Caco-2 (cell line): ENCODE data around the gene ADGRL3. TPM values are rescaled to one million over a fixed set of nuclear protein-coding genes. Genes with fewer than 3 reads are reported as not detected.

ENCODE experiments used
- BruUV-seq: library from RNA; stranded (reverse); fragments of 400-500 nt; replicated peaks from 2 replicates; lab custom pipeline; 2021; lab: Mats Ljungman, UMichigan
- CTCF ChIA-PET: fragments of 300-600 bp; sonication (Branson Sonifier 250); formaldehyde crosslinking; loops from one replicate; lab custom pipeline; 2022; ENCODE audit warnings: antibody characterized with exemption; lab: Charles Lee
- POLR2A ChIA-PET: fragments of 300-600 bp; sonication (Branson Sonifier 250); formaldehyde crosslinking; loops from one replicate; lab custom pipeline; 2022; ENCODE audit warnings: antibody characterized with exemption; lab: Charles Lee
- DNase-seq, 2 experiments: peaks; one replicate each; pipeline versions ENCODE4 v3.0.0 to v3.0.0-alpha.2; 2020 to 2022
- H3K27me3 ChIP-seq: replicated peaks from 2 replicates; pipeline ENCODE4 v1.6.0; 2011; ENCODE audit warnings: low read length; ENCODE audit not compliant: control insufficient read depth, insufficient read depth
- H3K36me3 ChIP-seq: 2 replicates; pipeline ENCODE4 v1.5.1; 2011; ENCODE audit warnings: low read length; ENCODE audit not compliant: control insufficient read depth, insufficient read depth
- H3K4me1 ChIP-seq: fragments of 250-450 bp; sonication (Bioruptor Pico); 2 replicates; pipeline ENCODE4 v1.5.1; 2020; ENCODE audit warnings: mild to moderate bottlenecking
- H3K4me3 ChIP-seq: 2 replicates; pipeline ENCODE4 v1.5.1; 2011; ENCODE audit warnings: low read depth, mild to moderate bottlenecking, control low read depth, low read length
- H3K9me3 ChIP-seq: fragments of 250-450 bp; sonication (Bioruptor Pico); 2 replicates; pipeline ENCODE4 v1.5.1; 2020; ENCODE audit warnings: mild to moderate bottlenecking, moderate library complexity
- H3K27ac Mint-ChIP-seq: one replicate; pipeline ENCODE4 v1.8.0; 2022; ENCODE audit warnings: mixed read lengths; ENCODE audit not compliant: unreplicated experiment
- H3K27me3 Mint-ChIP-seq: one replicate; pipeline ENCODE4 v1.8.0; 2022; ENCODE audit warnings: mixed read lengths; ENCODE audit not compliant: insufficient read depth, unreplicated experiment
- H3K36me3 Mint-ChIP-seq: one replicate; pipeline ENCODE4 v1.8.0; 2022; ENCODE audit warnings: mild to moderate bottlenecking, mixed read lengths; ENCODE audit not compliant: insufficient read depth, unreplicated experiment
- H3K4me1 Mint-ChIP-seq: one replicate; pipeline ENCODE4 v1.8.0; 2022; ENCODE audit warnings: low read depth, mixed read lengths; ENCODE audit not compliant: unreplicated experiment
- H3K4me3 Mint-ChIP-seq: one replicate; pipeline ENCODE4 v1.8.0; 2022; ENCODE audit warnings: mild to moderate bottlenecking, moderate library complexity, mixed read lengths; ENCODE audit not compliant: unreplicated experiment
- H3K9me3 Mint-ChIP-seq: one replicate; pipeline ENCODE4 v1.8.0; 2022; ENCODE audit warnings: mixed read lengths; ENCODE audit not compliant: unreplicated experiment
- intact Hi-C: fragments of 100-400 bp; cut with micrococcal nuclease; formaldehyde crosslinking; loops from one replicate; pipeline ENCODE4 v1.10.0; 2022; ENCODE audit not compliant: unreplicated experiment
- total RNA-seq: library from RNA; stranded (reverse); gene quantifications from 2 replicates; pipeline ENCODE4 v1.2.3, GENCODE V29; 2022
- TF ChIP-seq, protein P1 (sequence below), 2 experiments: fragments of 200-600 bp in 1 of 2; IDR thresholded peaks; 1 replicate in 1 of 2; 2 replicates in 1 of 2; pipeline versions ENCODE4 v1.5.1 to v1.8.0; 2011 to 2022; ENCODE audit warnings: antibody characterized with exemption in 1 of 2, control low read depth in 1 of 2, inconsistent platforms in 1 of 2, low read depth in 1 of 2, low read length in 1 of 2, mild to moderate bottlenecking in 1 of 2, moderate library complexity in 1 of 2; ENCODE audit not compliant: insufficient read depth in 1 of 2, severe bottlenecking in 1 of 2, unreplicated experiment in 1 of 2

The ADGRL3 gene
- total RNA-seq, 1 experiment from 2014 or later, result 1.5 TPM

DNA sequence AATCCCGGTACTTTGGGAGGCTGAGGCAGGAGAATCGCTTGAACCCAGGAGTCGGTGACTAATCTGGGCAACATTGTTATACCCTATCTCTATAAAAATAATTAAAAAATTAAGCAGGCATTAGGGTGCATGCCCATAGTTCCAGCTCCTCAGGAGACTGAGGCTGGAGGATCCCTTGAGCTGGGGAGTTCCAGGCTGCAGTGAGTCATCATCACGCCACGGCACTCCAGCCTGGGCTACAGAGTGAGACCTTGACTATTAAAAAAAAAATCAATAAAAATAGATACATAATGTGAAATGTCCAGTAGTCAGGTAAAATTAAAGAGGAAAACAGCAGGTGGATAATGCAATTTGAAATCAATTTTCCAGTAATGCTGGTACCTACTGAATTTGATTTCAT, 14.6 kb downstream of the ADGRL3 start:
- CTCF ChIA-PET, result no interaction called here
- BruUV-seq, result no TSS peak

DNA sequence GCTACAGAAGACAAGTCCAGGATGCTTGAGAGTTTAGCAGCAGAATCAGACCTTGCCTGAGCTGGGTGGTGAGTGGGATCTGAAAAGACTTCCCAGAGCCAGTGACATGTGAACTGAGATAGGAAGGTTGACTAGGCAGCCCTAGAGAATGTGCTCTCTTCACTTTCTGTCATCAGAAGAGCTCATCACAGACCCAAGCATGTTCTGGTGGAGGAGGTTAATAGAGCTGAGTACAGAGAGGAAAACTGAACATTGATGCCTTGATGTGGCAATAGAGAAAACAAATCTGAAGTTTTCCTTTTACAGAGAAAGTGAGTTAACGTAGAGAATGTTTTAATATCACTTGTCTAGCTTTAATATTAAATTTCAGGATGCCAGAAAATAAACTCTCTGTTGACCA, 17.1 kb downstream of the ADGRL3 start:
- no peak overlapping the region for H3K4me3 Mint-ChIP-seq
- no TSS peak for BruUV-seq
- Histone ChIP-seq H3K27me3 (no peaks in the 10 kb centered on the region), H3K9me3 (no peaks in the 10 kb centered on the region; the same call in 1 of the 2 replicates), H3K4me3 (no peak overlapping the region), H3K36me3 (no peaks in the 10 kb centered on the region), H3K4me1 (0 out of 2 replicates have a peak, but pooled peaks cover 3% of the 10 kb centered on the region)
- no peak for DNase-seq
- POLR2A ChIA-PET, result no interaction called here
- no peak overlapping the region for H3K27ac Mint-ChIP-seq
- no peaks in the 10 kb centered on the region for H3K36me3 Mint-ChIP-seq
- intact Hi-C loops, result no loop called here
- H3K9me3 Mint-ChIP-seq, result no peaks in the 10 kb centered on the region
- TF ChIP-seq, protein P1, sequence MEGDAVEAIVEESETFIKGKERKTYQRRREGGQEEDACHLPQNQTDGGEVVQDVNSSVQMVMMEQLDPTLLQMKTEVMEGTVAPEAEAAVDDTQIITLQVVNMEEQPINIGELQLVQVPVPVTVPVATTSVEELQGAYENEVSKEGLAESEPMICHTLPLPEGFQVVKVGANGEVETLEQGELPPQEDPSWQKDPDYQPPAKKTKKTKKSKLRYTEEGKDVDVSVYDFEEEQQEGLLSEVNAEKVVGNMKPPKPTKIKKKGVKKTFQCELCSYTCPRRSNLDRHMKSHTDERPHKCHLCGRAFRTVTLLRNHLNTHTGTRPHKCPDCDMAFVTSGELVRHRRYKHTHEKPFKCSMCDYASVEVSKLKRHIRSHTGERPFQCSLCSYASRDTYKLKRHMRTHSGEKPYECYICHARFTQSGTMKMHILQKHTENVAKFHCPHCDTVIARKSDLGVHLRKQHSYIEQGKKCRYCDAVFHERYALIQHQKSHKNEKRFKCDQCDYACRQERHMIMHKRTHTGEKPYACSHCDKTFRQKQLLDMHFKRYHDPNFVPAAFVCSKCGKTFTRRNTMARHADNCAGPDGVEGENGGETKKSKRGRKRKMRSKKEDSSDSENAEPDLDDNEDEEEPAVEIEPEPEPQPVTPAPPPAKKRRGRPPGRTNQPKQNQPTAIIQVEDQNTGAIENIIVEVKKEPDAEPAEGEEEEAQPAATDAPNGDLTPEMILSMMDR (IDR thresholded peaks at IDR 0.05; ENCODE audit: insufficient read depth in 1 of 2, low read depth in 1 of 2, low read length in 1 of 2, severe bottlenecking in 1 of 2, unreplicated experiment in 1 of 2), result no peak
- H3K27me3 Mint-ChIP-seq, result no peaks in the 10 kb centered on the region
- CTCF ChIA-PET, result no interaction called here
- peaks cover 6% of the 10 kb centered on the region for H3K4me1 Mint-ChIP-seq

More for the DNA sequence above, 14.6 kb downstream of the ADGRL3 start:
- POLR2A ChIA-PET, result no interaction called here
- Histone ChIP-seq H3K4me1 (peaks cover 8% of the 10 kb centered on the region), H3K36me3 (no peaks in the 10 kb centered on the region), H3K27me3 (no peaks in the 10 kb centered on the region), H3K4me3 (no peak overlapping the region), H3K9me3 (no peaks in the 10 kb centered on the region; the same call in 1 of the 2 replicates)
- H3K27ac Mint-ChIP-seq, result no peak overlapping the region
- H3K4me3 Mint-ChIP-seq, result no peak overlapping the region
- intact Hi-C loops, result no loop called here
- H3K27me3 Mint-ChIP-seq, result no peaks in the 10 kb centered on the region
- H3K36me3 Mint-ChIP-seq, result no peaks in the 10 kb centered on the region
- H3K4me1 Mint-ChIP-seq, result peaks cover 6% of the 10 kb centered on the region
- TF ChIP-seq, protein P1 (IDR thresholded peaks at IDR 0.05; ENCODE audit: insufficient read depth in 1 of 2, low read depth in 1 of 2, low read length in 1 of 2, severe bottlenecking in 1 of 2, unreplicated experiment in 1 of 2), result no peak
- DNase-seq, result no peak
- no peaks in the 10 kb centered on the region for H3K9me3 Mint-ChIP-seq

DNA sequence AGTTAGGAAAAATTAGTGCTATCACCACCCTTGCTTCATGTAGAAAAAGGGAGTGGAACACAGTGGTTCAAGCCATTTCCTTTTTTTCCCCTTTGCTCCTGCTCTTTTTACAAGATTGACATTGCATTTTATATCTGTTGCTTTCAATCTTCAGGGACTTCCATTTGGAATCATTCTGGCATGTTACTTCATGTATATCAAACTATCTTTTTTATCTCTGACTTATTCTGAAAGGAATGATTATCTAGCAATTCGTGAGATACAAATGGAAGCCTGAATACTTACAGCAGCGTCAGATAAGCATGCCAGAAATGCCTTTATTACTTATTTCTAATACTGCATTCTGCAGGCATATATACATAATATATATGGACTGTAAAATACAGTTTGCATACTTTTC, 20.4 kb downstream of the ADGRL3 start:
- BruUV-seq, result no TSS peak
- Mint-ChIP-seq H3K4me3 (no peak overlapping the region), H3K27ac (no peak overlapping the region), H3K27me3 (no peaks in the 10 kb centered on the region), H3K36me3 (no peaks in the 10 kb centered on the region), H3K4me1 (peaks cover 6% of the 10 kb centered on the region), H3K9me3 (no peaks in the 10 kb centered on the region)
- no peaks in the 10 kb centered on the region for H3K9me3 ChIP-seq
- TF ChIP-seq, protein P1 (IDR thresholded peaks at IDR 0.05; ENCODE audit: insufficient read depth in 1 of 2, low read depth in 1 of 2, low read length in 1 of 2, severe bottlenecking in 1 of 2, unreplicated experiment in 1 of 2), result no peak
- H3K27me3 ChIP-seq, result no peaks in the 10 kb centered on the region
- intact Hi-C loops, result no loop called here
- DNase-seq, result no peak
- ChIA-PET CTCF (no interaction called here), POLR2A (no interaction called here)
- 0 out of 2 replicates have a peak, but pooled peaks cover 3% of the 10 kb centered on the region for H3K4me1 ChIP-seq
- no peaks in the 10 kb centered on the region for H3K36me3 ChIP-seq
- H3K4me3 ChIP-seq, result no peak overlapping the region
